GM18505 (cell line): ENCODE results near the gene KRT17.

Experiments used
- ATAC-seq: cut with Tn5 transposase; IDR thresholded peaks from one replicate; pipeline ENCODE4 v1.9.1; 2021; ENCODE audit not compliant: unreplicated experiment
- POLR2A ChIP-seq: IDR thresholded peaks from 4 replicates; pipeline ENCODE4 v1.6.1; 2011; ENCODE audit warnings: borderline replicate concordance; ENCODE audit not compliant: insufficient read depth, insufficient read length; ENCODE audit errors: extremely low read depth

Gene KRT17

DNA sequence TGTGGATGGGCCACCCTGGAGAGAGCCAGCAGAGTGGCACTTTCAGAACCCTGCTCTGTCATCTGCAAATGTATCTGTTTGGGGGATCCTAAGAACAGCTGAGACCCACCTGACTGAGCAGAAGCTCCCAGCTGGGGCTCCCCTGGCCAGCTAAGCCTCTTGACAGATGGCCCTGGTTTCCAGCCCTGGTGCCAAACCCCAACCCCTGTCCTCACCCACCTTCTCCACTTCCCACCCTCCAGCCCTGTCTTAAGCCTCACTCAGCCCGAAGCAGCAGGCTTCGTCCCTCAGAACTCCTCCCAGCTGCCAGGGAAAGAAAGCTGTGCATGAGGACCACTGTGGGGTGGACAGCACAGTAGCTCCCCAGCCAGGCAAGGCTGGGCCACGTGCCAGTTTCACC is 49.0 kb downstream of the KRT17 start:
- ATAC-seq, result no peak

DNA sequence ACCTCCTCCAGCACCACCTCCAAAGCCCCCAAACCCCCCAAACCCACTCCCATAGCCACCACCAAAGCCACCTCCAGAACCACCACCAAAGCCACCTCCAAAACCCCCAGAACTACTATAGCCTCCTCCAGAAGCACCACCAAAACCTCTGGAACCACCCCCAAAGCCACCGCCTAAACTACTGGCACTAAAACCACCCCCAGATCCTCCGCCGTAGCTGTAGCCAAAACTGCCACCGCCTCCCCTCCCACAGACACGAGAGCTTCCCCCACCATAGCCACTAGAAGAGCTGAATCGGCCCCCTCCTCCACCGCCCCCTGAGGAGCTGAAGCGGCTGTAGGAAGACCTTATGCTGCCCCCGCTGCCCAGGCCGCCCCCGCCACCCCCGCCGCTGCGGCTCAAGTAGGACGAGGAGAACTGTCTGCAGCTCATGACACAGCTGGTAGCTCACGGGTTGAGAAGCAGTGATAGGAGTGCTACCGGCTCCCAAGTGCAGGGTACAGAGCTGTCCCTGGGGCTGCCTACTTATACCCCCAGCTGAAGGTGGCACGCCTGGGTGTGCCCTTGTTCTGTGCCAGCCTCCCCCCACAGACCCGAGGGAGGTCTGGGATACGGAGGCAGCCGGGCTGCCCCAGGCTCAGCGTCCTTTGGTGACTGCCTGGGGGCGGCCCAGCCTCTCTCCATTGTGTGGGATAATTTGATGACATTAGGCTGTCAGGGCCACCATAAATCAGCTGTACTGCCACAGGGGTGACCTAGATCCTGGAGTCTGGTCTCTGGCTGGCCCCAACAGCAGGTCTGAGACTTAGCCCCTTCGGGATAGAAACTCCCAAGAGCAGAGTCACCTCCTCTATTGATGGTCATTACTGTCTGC is 52.6 kb downstream of the KRT17 start, which contains the start of gene KRT9:
Gene KRT9 (minus strand): TSS at position 499 of the 874 bp plus-strand sequence. CDS start 67 bp downstream, at position 432.
- ATAC-seq, result no peak
- no peak for TF ChIP-seq POLR2A

More for the DNA sequence above, 49.0 kb downstream of the KRT17 start:
- TF ChIP-seq POLR2A, result no peak
